ENCODE data around the gene ZNF512. TPM values are rescaled to one million over a fixed set of nuclear protein-coding genes. Genes with fewer than 3 reads are reported as not detected.

Gene ZNF512
- total RNA-seq, 1 donor from 2014 or later = 52.5 TPM

DNA sequence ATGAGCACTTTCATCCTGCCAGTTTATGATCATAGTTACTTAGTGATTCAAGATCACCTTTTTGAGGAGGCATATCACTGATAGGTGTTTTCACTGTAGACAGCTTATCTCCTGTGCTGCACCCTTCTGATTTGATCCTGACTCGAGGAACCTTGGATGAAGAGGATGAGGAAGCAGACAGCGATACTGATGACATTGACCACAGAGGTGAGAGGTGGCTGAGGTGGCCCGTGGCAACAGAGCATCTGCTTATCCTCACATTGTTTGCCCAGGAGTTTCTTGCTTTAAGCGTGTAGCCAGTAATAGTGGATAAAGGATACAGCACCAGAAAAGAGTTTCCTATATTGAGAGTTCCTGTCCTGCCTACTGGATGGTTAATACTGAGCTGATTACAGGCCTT, 64.9 kb downstream of the ZNF512 start:
- Mint-ChIP-seq H3K4me1 (ENCODE audit: unreplicated experiment) (no peaks in the 10 kb centered on the region), H3K36me3 (ENCODE audit: unreplicated experiment) (peaks cover 29% of the 10 kb centered on the region), H3K27ac (ENCODE audit: unreplicated experiment) (no peak overlapping the region), H3K27me3 (ENCODE audit: unreplicated experiment) (no peaks in the 10 kb centered on the region), H3K4me3 (ENCODE audit: unreplicated experiment) (no peak overlapping the region), H3K9me3 (ENCODE audit: unreplicated experiment) (no peaks in the 10 kb centered on the region)
- no peak for DNase-seq (ENCODE audit: extremely low spot score, unreplicated experiment)
- TF ChIP-seq, protein P1, sequence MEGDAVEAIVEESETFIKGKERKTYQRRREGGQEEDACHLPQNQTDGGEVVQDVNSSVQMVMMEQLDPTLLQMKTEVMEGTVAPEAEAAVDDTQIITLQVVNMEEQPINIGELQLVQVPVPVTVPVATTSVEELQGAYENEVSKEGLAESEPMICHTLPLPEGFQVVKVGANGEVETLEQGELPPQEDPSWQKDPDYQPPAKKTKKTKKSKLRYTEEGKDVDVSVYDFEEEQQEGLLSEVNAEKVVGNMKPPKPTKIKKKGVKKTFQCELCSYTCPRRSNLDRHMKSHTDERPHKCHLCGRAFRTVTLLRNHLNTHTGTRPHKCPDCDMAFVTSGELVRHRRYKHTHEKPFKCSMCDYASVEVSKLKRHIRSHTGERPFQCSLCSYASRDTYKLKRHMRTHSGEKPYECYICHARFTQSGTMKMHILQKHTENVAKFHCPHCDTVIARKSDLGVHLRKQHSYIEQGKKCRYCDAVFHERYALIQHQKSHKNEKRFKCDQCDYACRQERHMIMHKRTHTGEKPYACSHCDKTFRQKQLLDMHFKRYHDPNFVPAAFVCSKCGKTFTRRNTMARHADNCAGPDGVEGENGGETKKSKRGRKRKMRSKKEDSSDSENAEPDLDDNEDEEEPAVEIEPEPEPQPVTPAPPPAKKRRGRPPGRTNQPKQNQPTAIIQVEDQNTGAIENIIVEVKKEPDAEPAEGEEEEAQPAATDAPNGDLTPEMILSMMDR (IDR thresholded peaks at IDR 0.05) = no peak

DNA sequence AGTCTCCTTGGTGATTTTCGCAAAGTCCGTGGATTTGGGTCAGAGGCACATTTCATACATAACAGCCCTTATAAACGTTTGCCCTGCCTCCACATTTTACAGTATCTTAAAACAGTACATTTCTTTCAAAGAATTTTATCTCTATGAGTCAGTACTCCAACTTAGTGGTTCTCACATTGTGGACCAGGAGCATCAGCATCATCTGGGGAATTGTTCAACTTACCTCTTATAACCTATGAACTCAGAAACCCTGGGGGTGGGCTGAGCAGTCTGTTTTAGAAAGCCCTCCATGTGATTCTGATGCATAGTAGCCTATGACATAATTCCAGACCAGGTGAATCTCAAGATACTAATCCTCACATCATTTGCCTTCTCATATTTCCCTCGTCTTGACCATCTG, 68.2 kb downstream of the ZNF512 start:
- H3K36me3 Mint-ChIP-seq (ENCODE audit: unreplicated experiment) = peaks cover 45% of the 10 kb centered on the region
- TF ChIP-seq, protein P1 (IDR thresholded peaks at IDR 0.05) = no peak
- no peaks in the 10 kb centered on the region for H3K27me3 Mint-ChIP-seq (ENCODE audit: unreplicated experiment)
- no peak for DNase-seq (ENCODE audit: extremely low spot score, unreplicated experiment)
- H3K4me1 Mint-ChIP-seq (ENCODE audit: unreplicated experiment) = no peaks in the 10 kb centered on the region
- no peak overlapping the region for H3K4me3 Mint-ChIP-seq (ENCODE audit: unreplicated experiment)
- H3K27ac Mint-ChIP-seq (ENCODE audit: unreplicated experiment) = no peak overlapping the region
- no peaks in the 10 kb centered on the region for H3K9me3 Mint-ChIP-seq (ENCODE audit: unreplicated experiment)

DNA sequence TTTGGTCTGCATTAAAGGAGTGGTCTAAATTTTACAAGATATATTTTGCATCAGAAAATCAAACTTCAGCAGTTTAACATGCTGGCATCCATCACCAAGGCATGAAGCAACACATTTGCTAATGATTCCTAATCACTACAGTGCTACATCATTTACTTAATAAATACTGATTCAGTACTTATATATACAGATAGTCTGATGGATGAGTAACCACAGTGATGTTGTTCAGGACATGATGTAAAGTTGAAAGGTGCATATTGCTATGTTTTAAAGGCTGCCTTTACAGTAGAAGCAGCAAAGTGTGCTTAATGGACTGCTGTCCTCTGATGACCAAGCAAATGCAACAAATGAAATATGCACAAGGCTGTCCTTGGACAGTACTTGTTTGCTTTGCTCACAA, 69.5 kb downstream of the ZNF512 start:
- no peak for DNase-seq (ENCODE audit: extremely low spot score, unreplicated experiment)
- H3K27me3 Mint-ChIP-seq (ENCODE audit: unreplicated experiment) = no peaks in the 10 kb centered on the region
- H3K4me1 Mint-ChIP-seq (ENCODE audit: unreplicated experiment) = no peaks in the 10 kb centered on the region
- TF ChIP-seq, protein P1 (IDR thresholded peaks at IDR 0.05) = no peak
- no peaks in the 10 kb centered on the region for H3K9me3 Mint-ChIP-seq (ENCODE audit: unreplicated experiment)
- no peak overlapping the region for H3K4me3 Mint-ChIP-seq (ENCODE audit: unreplicated experiment)
- H3K36me3 Mint-ChIP-seq (ENCODE audit: unreplicated experiment) = peaks cover 53% of the 10 kb centered on the region
- no peak overlapping the region for H3K27ac Mint-ChIP-seq (ENCODE audit: unreplicated experiment)

DNA sequence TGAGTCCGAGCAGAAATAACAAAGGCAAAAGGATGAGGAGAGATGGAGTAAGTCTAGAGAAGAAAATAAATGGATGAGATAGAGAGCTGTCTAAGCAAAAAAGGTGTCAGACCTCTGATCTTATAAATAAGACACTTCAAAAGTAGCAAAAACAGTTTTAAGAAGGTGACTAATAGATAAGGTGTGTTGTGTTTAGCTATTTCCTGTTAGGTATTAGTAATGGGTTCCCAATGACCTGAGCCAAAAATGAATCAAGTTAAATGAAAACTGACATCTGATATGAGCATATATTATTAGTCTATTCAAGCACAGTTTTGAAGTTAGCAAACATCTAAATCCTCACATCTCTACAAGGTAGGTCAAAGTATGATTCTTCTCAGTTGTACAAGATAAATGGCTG, 69.9 kb downstream of the ZNF512 start:
- H3K4me1 Mint-ChIP-seq (ENCODE audit: unreplicated experiment) = no peaks in the 10 kb centered on the region
- peaks cover 55% of the 10 kb centered on the region for H3K36me3 Mint-ChIP-seq (ENCODE audit: unreplicated experiment)
- no peak overlapping the region for H3K4me3 Mint-ChIP-seq (ENCODE audit: unreplicated experiment)

DNA sequence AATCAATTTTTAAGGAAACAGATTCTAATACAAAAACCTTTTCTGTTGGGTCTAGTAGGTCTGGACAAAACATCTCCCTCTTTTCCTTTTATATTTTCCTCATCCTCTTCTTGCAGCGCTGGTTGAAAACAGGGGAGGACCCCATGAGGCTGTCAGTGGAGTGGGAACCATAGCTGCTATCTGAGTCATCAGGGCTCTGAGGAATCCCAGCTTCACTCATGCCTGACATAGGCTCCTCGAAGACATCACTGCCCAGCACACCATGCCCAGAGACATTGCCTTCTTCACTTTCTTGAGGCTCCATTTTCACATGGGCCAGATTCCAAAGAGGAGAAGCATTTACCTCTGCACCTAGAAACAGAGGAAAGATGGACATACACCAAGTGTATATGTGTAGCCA, 70.6 kb downstream of the ZNF512 start:
- no peaks in the 10 kb centered on the region for H3K27me3 Mint-ChIP-seq (ENCODE audit: unreplicated experiment)
- TF ChIP-seq, protein P1 (IDR thresholded peaks at IDR 0.05) = no peak
- peaks cover 56% of the 10 kb centered on the region for H3K36me3 Mint-ChIP-seq (ENCODE audit: unreplicated experiment)
- no peaks in the 10 kb centered on the region for H3K9me3 Mint-ChIP-seq (ENCODE audit: unreplicated experiment)
- H3K4me3 Mint-ChIP-seq (ENCODE audit: unreplicated experiment) = no peak overlapping the region
- no peaks in the 10 kb centered on the region for H3K4me1 Mint-ChIP-seq (ENCODE audit: unreplicated experiment)
- no peak overlapping the region for H3K27ac Mint-ChIP-seq (ENCODE audit: unreplicated experiment)
- DNase-seq (ENCODE audit: extremely low spot score, unreplicated experiment) = no peak

More for the DNA sequence above, 69.9 kb downstream of the ZNF512 start:
- TF ChIP-seq, protein P1 (IDR thresholded peaks at IDR 0.05) = no peak
- Mint-ChIP-seq H3K27me3 (ENCODE audit: unreplicated experiment) (no peaks in the 10 kb centered on the region), H3K27ac (ENCODE audit: unreplicated experiment) (no peak overlapping the region), H3K9me3 (ENCODE audit: unreplicated experiment) (no peaks in the 10 kb centered on the region)
- DNase-seq (ENCODE audit: extremely low spot score, unreplicated experiment) = no peak

Measured in osteocyte (in vitro differentiated cells).